ENCODE measurements around the gene HLA-DMA.

HLA-DMA gene

DNA sequence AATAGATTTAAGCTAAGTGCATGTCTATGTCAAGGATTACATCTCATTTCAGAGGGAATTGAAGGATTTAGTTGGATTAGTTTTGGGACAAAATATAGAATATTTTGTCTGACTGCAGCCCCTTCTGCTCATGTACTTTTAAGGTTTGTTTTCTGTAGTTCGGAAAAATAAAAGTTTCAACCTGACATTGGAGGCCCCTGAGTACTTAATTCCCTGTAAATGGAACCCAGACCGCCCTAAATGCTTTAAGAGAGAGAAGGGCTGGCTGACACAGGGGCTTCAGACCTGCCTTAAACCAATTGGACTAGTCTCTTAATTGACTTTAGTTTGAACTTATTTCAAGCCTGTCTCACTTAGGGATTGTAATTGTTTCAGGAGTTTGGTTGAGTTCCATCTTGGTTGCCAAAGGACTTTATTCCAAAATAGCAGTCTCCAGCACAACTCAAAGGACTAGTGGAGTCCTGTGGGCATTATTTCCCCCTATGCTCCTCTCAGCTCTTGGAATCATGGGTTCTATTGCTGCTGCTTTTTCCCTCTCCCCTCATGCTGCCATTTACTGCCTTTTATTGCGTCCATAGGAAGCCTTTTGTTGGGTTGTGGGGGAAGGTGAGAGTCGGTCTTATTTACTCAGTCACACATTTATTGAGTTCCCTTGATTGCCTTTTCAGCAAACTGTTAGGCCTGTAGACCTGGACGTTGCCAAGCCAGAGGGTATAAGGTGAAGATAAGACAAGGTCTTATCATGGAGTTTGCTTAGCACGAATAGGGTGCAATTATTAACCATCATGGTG lies 30.0 kb upstream of the HLA-DMA start:
- peaks cover 27% of the 10 kb centered on the region for H3K36me3 ChIP-seq (ENCODE audit: control insufficient read depth, insufficient read depth, low read length)
- no CpG with 5 or more reads among the region's 6 CpGs for WGBS (ENCODE audit: insufficient coverage, insufficient read length)
- H3K9me3 ChIP-seq (ENCODE audit: control insufficient read depth, insufficient read depth, low read length): no peaks in the 10 kb centered on the region
- H3K27me3 ChIP-seq (ENCODE audit: control insufficient read depth, insufficient read depth, low read length): no peaks in the 10 kb centered on the region
- H3K4me1 ChIP-seq (ENCODE audit: control insufficient read depth, insufficient read depth, low read length): no peaks in the 10 kb centered on the region
- no peak overlapping the region for H3K27ac ChIP-seq (ENCODE audit: low read length)
- no peak for DNase-seq (ENCODE audit: low read depth, low spot score)
- no peak overlapping the region for H3K4me3 ChIP-seq (ENCODE audit: low read length)

DNA sequence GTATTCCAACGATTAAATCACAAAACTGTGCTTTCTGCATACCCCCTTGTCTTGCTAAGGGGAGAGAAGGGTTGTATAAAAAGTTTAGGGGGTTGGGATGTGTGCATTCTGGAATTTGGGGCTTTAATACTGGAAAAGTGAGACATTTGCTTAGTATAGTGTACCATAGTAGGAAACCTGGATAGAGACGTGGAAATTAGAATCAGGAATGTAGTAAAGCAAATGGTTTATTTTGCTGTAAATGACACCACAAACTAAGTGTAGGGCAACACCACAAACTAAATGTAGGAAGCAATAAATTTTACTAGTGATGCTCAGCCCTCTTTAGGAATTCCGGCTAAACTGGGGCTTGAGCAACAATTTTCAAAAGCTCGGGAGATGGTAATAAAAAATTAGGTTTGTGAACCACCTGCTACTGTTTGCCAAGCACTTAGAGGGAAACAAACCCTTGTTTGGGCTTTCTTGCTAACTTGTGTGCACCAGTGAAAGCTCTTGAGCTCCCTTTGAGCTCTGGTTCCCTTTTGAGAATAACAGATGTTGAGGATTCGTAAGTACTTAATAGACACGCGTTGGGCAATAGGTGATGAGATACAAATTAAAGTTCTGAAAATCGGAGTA lies 29.3 kb upstream of the HLA-DMA start:
- no peak overlapping the region for H3K27ac ChIP-seq (ENCODE audit: low read length)
- no CpG with 5 or more reads among the region's 8 CpGs for WGBS (ENCODE audit: insufficient coverage, insufficient read length)
- H3K27me3 ChIP-seq (ENCODE audit: control insufficient read depth, insufficient read depth, low read length): no peaks in the 10 kb centered on the region
- peaks cover 34% of the 10 kb centered on the region for H3K36me3 ChIP-seq (ENCODE audit: control insufficient read depth, insufficient read depth, low read length)
- H3K4me1 ChIP-seq (ENCODE audit: control insufficient read depth, insufficient read depth, low read length): no peaks in the 10 kb centered on the region
- DNase-seq (ENCODE audit: low read depth, low spot score): no peak
- no peaks in the 10 kb centered on the region for H3K9me3 ChIP-seq (ENCODE audit: control insufficient read depth, insufficient read depth, low read length)
- H3K4me3 ChIP-seq (ENCODE audit: low read length): no peak overlapping the region

DNA sequence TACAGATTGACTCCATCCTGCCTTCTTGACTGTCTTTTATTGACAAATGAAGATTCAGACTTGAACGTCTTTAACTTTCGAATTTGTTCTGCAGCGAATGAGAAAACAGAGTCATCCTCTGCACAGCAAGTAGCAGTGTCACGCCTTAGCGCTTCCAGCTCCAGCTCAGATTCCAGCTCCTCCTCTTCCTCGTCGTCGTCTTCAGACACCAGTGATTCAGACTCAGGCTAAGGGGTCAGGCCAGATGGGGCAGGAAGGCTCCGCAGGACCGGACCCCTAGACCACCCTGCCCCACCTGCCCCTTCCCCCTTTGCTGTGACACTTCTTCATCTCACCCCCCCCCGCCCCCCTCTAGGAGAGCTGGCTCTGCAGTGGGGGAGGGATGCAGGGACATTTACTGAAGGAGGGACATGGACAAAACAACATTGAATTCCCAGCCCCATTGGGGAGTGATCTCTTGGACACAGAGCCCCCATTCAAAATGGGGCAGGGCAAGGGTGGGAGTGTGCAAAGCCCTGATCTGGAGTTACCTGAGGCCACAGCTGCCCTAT lies 27.7 kb upstream of the HLA-DMA start:
- no CpG with 5 or more reads among the region's 11 CpGs for WGBS (ENCODE audit: insufficient coverage, insufficient read length)
- no peaks in the 10 kb centered on the region for H3K27me3 ChIP-seq (ENCODE audit: control insufficient read depth, insufficient read depth, low read length)
- no peaks in the 10 kb centered on the region for H3K4me1 ChIP-seq (ENCODE audit: control insufficient read depth, insufficient read depth, low read length)
- H3K4me3 ChIP-seq (ENCODE audit: low read length): no peak overlapping the region
- no peaks in the 10 kb centered on the region for H3K9me3 ChIP-seq (ENCODE audit: control insufficient read depth, insufficient read depth, low read length)
- peaks cover 47% of the 10 kb centered on the region for H3K36me3 ChIP-seq (ENCODE audit: control insufficient read depth, insufficient read depth, low read length)
- DNase-seq (ENCODE audit: low read depth, low spot score): no peak
- H3K27ac ChIP-seq (ENCODE audit: low read length): no peak overlapping the region

DNA sequence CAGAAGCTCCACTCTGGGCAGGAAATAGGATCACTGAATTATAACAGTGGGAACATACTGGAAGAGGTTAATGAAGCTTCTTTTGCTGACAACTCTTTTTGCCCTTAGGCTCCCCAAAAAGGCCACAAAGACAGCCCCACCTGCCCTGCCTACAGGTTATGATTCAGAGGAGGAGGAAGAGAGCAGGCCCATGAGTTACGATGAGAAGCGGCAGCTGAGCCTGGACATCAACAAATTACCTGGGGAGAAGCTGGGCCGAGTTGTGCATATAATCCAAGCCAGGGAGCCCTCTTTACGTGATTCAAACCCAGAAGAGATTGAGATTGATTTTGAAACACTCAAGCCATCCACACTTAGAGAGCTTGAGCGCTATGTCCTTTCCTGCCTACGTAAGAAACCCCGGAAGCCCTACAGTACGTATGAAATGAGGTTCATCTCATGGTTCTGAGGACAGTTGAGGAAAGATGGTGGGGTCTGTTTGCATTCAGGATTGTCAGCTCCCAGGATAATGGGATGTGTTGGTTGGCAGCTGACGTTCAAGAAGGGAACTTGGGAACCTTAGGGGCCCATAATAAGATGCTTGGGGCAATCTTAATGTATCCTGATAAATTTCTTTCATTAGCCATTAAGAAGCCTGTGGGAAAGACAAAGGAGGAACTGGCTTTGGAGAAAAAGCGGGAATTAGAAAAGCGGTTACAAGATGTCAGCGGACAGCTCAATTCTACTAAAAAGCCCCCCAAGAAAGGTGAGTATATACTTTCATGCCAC lies 27.0 kb upstream of the HLA-DMA start:
- no CpG with 5 or more reads among the region's 12 CpGs for WGBS (ENCODE audit: insufficient coverage, insufficient read length)
- DNase-seq (ENCODE audit: low read depth, low spot score): no peak
- H3K4me1 ChIP-seq (ENCODE audit: control insufficient read depth, insufficient read depth, low read length): no peaks in the 10 kb centered on the region

DNA sequence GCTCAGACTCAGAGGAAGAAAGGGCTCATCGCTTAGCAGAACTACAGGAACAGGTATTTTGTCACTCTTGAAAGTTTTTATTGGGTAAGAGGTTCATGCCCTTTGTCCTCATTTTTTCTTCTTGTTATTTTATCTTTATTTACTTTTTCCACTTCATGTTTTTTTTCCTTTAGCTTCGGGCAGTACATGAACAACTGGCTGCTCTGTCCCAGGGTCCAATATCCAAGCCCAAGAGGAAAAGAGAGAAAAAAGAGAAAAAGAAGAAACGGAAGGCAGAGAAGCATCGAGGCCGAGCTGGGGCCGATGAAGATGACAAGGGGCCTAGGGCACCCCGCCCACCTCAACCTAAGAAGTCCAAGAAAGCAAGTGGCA lies 25.0 kb upstream of the HLA-DMA start:
- Histone ChIP-seq H3K4me1 (ENCODE audit: control insufficient read depth, insufficient read depth, low read length) (no peaks in the 10 kb centered on the region), H3K27me3 (ENCODE audit: control insufficient read depth, insufficient read depth, low read length) (no peaks in the 10 kb centered on the region), H3K4me3 (ENCODE audit: low read length) (no peak overlapping the region), H3K36me3 (ENCODE audit: control insufficient read depth, insufficient read depth, low read length) (peaks cover 64% of the 10 kb centered on the region), H3K9me3 (ENCODE audit: control insufficient read depth, insufficient read depth, low read length) (no peaks in the 10 kb centered on the region), H3K27ac (ENCODE audit: low read length) (no peak overlapping the region)
- no peak for DNase-seq (ENCODE audit: low read depth, low spot score)
- WGBS (ENCODE audit: insufficient coverage, insufficient read length): no CpG with 5 or more reads among the region's 7 CpGs

More for the DNA sequence above, 27.0 kb upstream of the HLA-DMA start:
- Histone ChIP-seq H3K27ac (ENCODE audit: low read length) (no peak overlapping the region), H3K4me3 (ENCODE audit: low read length) (no peak overlapping the region), H3K36me3 (ENCODE audit: control insufficient read depth, insufficient read depth, low read length) (peaks cover 51% of the 10 kb centered on the region), H3K27me3 (ENCODE audit: control insufficient read depth, insufficient read depth, low read length) (no peaks in the 10 kb centered on the region), H3K9me3 (ENCODE audit: control insufficient read depth, insufficient read depth, low read length) (no peaks in the 10 kb centered on the region)

DNA sequence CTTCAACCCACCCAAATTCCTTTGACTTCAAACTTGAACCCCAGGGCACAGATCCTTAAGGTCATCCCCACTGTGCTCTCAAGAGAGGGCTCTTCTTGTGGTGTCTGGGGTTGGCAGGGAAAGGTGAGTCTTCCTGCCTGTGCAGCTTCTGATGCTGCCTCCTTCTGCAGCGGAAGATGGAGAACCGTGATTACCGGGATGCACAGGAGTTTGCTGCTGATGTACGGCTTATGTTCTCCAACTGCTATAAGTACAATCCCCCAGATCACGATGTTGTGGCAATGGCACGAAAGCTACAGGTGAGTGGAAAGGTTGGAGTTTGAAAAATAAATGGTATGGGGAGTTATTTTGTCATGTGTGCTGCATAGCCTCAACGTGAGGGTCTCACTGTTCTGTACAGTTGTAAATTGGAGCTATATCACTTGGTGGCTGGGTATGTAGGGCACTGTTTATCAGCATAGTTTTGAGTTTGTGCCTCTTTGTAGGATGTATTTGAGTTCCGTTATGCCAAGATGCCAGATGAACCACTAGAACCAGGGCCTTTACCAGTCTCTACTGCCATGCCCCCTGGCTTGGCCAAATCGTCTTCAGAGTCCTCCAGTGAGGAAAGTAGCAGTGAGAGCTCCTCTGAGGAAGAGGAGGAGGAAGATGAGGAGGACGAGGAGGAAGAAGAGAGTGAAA lies 24.5 kb upstream of the HLA-DMA start:
- no peak for DNase-seq (ENCODE audit: low read depth, low spot score)
- Histone ChIP-seq H3K4me3 (ENCODE audit: low read length) (no peak overlapping the region), H3K27me3 (ENCODE audit: control insufficient read depth, insufficient read depth, low read length) (no peaks in the 10 kb centered on the region), H3K4me1 (ENCODE audit: control insufficient read depth, insufficient read depth, low read length) (no peaks in the 10 kb centered on the region), H3K9me3 (ENCODE audit: control insufficient read depth, insufficient read depth, low read length) (no peaks in the 10 kb centered on the region), H3K36me3 (ENCODE audit: control insufficient read depth, insufficient read depth, low read length) (peaks cover 69% of the 10 kb centered on the region), H3K27ac (ENCODE audit: low read length) (no peak overlapping the region)
- 100% methylated on average over 1 of the region's 10 CpGs for WGBS (ENCODE audit: insufficient coverage, insufficient read length)

DNA sequence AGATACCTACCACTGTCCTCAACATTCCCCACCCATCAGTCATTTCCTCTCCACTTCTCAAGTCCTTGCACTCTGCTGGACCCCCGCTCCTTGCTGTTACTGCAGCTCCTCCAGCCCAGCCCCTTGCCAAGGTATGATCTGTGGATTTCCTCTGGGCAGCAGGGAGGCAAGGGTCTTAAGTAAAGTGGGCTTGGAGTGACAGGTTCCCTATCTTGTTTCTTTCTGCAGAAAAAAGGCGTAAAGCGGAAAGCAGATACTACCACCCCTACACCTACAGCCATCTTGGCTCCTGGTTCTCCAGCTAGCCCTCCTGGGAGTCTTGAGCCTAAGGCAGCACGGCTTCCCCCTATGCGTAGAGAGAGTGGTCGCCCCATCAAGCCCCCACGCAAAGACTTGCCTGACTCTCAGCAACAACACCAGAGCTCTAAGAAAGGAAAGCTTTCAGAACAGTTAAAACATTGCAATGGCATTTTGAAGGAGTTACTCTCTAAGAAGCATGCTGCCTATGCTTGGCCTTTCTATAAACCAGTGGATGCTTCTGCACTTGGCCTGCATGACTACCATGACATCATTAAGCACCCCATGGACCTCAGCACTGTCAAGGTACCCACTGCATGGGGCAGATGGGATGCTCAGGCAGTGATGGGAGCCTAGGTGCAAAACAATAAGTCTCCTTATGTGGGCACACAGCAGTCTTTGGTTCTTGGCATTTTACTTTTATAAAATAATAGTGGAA lies 23.6 kb upstream of the HLA-DMA start:
- no peaks in the 10 kb centered on the region for H3K4me1 ChIP-seq (ENCODE audit: control insufficient read depth, insufficient read depth, low read length)
- H3K27ac ChIP-seq (ENCODE audit: low read length): no peak overlapping the region
- WGBS (ENCODE audit: insufficient coverage, insufficient read length): no CpG with 5 or more reads among the region's 7 CpGs
- no peaks in the 10 kb centered on the region for H3K27me3 ChIP-seq (ENCODE audit: control insufficient read depth, insufficient read depth, low read length)
- no peaks in the 10 kb centered on the region for H3K9me3 ChIP-seq (ENCODE audit: control insufficient read depth, insufficient read depth, low read length)
- peaks cover 71% of the 10 kb centered on the region for H3K36me3 ChIP-seq (ENCODE audit: control insufficient read depth, insufficient read depth, low read length)
- no peak overlapping the region for H3K4me3 ChIP-seq (ENCODE audit: low read length)
- no peak for DNase-seq (ENCODE audit: low read depth, low spot score)

DNA sequence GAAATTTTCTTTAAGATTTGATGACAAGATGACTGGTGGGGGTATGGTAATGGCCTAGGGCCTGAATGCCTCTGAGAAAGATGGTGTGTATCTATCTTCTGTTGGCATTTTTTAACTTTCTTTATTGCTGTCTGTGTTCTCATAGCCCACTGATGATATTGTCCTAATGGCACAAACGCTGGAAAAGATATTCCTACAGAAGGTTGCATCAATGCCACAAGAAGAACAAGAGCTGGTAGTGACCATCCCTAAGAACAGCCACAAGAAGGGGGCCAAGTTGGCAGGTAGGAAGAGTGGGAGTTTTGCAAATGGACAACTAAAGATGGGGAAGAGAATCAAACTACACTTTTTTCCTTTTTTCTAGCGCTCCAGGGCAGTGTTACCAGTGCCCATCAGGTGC lies 23.0 kb upstream of the HLA-DMA start:
- Histone ChIP-seq H3K4me3 (ENCODE audit: low read length) (no peak overlapping the region), H3K9me3 (ENCODE audit: control insufficient read depth, insufficient read depth, low read length) (no peaks in the 10 kb centered on the region), H3K27me3 (ENCODE audit: control insufficient read depth, insufficient read depth, low read length) (no peaks in the 10 kb centered on the region), H3K27ac (ENCODE audit: low read length) (no peak overlapping the region), H3K4me1 (ENCODE audit: control insufficient read depth, insufficient read depth, low read length) (no peaks in the 10 kb centered on the region), H3K36me3 (ENCODE audit: control insufficient read depth, insufficient read depth, low read length) (peaks cover 71% of the 10 kb centered on the region)
- DNase-seq (ENCODE audit: low read depth, low spot score): no peak
- no CpG with 5 or more reads among the region's 2 CpGs for WGBS (ENCODE audit: insufficient coverage, insufficient read length)

DNA sequence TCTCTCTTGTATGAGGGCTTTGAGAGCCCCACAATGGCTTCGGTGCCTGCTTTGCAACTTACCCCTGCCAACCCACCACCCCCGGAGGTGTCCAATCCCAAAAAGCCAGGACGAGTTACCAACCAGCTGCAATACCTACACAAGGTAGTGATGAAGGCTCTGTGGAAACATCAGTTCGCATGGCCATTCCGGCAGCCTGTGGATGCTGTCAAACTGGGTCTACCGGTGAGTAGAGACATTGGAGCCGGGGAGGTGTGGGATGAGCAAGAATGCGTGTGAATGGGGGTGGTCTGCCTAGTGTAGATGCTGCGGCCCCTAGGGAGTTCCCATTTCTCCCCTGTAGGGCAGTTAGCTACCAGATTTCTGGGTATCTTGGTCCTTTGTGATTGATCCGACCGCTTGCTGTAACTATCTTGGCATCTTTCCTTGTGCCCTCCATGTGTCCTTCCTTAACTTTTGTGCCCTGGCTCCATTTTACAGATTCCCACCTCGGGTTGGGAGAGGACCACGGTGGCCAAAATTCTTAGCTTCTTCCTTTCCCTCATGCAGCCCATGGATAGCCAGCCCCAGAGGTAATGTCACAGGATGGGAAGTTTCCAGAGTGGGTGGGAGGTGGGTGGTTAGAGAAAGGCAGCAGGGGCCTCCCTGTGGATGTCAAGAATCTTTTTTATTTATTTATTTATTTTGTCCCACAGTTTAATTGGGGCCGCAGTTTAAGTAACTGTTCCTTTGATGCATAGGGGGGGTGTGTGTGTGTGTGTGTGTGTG lies 21.8 kb upstream of the HLA-DMA start:
- Histone ChIP-seq H3K9me3 (ENCODE audit: control insufficient read depth, insufficient read depth, low read length) (no peaks in the 10 kb centered on the region), H3K4me3 (ENCODE audit: low read length) (peak overlapping the region; percentile 41; the same call in 1 of the 2 replicates), H3K4me1 (ENCODE audit: control insufficient read depth, insufficient read depth, low read length) (no peaks in the 10 kb centered on the region), H3K36me3 (ENCODE audit: control insufficient read depth, insufficient read depth, low read length) (peaks cover 60% of the 10 kb centered on the region), H3K27ac (ENCODE audit: low read length) (no peak overlapping the region), H3K27me3 (ENCODE audit: control insufficient read depth, insufficient read depth, low read length) (no peaks in the 10 kb centered on the region)
- no CpG with 5 or more reads among the region's 14 CpGs for WGBS (ENCODE audit: insufficient coverage, insufficient read length)
- no peak for DNase-seq (ENCODE audit: low read depth, low spot score)

All from iPS DF 6.9 (cell line).